Measurements from ENCODE around the gene HAGHL.

GRCh38 chr16:681746-682427, 45.0 kb upstream of the HAGHL start:
- no peak for TF ChIP-seq CTCF (conservative IDR thresholded peaks at IDR 0.05; ENCODE audit: low read length)
- no peak for TF ChIP-seq EZH2phosphoT487 (IDR thresholded peaks at IDR 0.05; ENCODE audit: borderline replicate concordance)

Data from Loucy (cell line).